GM04503 (cell line): ENCODE results near the gene POLR3GL.
"Not testable (repeated sequence)": the region's sequence is repeated elsewhere in the genome, so short reads cannot be mapped to it uniquely, and the experiment has no call there.

ENCODE experiments used
- DNase-seq: peaks from one replicate; pipeline ENCODE4 v3.0.0-alpha.2; 2012; ENCODE audit warnings: low read depth

The POLR3GL gene

GRCh38 chr1:145964328-145965118 is at the start of gene POLR3GL, which contains the start of gene ANKRD34A:
TSS of gene POLR3GL (plus strand) at chr1:145964690. CDS start at chr1:145974866, 10,176 bp downstream.
TSS of gene ANKRD34A (minus strand) at chr1:145964575. CDS start at chr1:145961759, 2,816 bp downstream.
- peak; percentile 65 for DNase-seq

GRCh38 chr1:145916745-145917144 is 47.7 kb upstream of the POLR3GL start:
- no peak for DNase-seq

GRCh38 chr1:145917595-145917994 is 46.9 kb upstream of the POLR3GL start:
- no peak for DNase-seq

DNA sequence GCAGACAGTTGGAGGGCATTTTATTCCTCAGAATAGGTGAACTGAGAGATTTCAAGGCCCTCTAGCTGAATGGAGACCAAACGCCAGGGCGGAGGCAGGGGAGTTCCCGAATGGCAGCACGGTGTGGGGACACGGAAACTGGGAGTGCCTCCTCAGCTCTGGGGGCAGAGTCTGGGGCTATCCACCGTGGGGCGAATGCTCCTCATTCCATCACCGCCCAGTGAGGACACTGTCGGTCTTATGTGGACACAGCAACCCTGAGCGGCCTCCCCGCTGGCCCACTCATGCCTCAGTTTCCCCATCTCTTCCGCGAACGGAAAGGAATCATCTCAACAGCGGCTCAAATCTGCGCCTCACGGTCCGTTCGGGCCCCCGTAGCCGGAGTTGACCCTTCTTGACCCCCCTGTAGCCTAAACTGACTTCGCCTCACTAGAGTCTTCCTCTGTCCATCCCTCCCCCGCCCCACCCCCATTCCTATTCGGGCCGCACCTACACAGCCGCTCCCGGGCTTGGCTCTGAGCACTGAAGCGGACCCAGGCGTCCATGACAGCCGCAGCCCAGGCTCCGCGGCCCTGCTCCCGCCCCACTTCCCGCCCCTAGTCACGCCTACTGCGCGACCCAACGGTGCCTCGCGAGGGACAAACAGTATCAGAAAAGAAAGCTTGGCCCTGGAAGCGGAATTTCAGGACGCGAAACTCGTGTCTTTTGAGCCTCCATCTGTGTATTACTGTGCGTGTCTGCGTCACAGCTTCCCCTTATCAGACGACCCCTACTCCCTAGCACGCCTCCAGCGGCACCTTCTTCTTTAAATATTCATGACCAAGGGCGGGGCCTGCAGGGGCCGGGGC is 46.1 kb upstream of the POLR3GL start, which contains the start of gene PEX11B:
Gene PEX11B, minus strand, starts transcription at position 574 of the 848 bp plus-strand sequence. Its CDS starts 29 bp downstream, at position 545.
- peak; percentile 67 for DNase-seq

- no peak for DNase-seq
Observed at GRCh38 chr1:145918992-145919939, 45.2 kb upstream of the POLR3GL start.

DNA sequence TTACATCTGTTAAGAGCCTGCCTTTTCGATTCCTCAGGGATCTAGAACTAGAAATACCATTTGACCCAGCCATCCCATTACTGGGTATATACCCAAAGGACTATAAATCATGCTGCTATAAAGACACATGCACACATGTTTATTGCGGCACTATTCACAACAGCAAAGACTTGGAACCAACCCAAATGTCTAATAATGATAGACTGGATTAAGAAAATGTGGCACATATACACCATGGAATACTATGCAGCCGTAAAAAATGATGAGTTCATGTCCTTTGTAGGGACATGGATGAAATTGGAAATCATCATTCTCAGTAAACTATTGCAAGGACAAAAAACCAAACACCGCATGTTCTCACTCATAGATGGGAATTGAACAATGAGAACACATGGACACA is 44.2 kb upstream of the POLR3GL start:
- DNase-seq = not testable (repeated sequence)

DNA sequence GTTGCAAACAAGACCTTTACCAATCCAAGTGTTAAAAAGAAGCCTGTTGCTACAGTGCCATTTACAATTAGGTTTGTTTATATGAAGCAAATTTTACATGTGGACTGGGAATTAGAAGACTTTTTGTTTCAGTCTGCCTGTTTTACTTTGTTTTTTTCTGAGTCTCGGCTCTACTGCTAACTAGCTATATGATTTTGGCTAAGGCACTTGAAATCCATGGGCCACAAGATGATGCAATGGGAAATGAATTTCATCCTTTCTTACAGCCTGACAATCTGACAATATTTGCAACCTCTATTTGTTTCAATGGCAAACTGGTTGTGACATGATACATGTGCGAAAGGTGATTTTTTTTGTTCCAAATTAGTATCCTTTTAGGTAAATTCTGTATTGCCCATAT is 42.2 kb upstream of the POLR3GL start:
- DNase-seq = no peak

- no peak for DNase-seq
Observed at GRCh38 chr1:145926686-145927062, 37.8 kb upstream of the POLR3GL start.

DNA sequence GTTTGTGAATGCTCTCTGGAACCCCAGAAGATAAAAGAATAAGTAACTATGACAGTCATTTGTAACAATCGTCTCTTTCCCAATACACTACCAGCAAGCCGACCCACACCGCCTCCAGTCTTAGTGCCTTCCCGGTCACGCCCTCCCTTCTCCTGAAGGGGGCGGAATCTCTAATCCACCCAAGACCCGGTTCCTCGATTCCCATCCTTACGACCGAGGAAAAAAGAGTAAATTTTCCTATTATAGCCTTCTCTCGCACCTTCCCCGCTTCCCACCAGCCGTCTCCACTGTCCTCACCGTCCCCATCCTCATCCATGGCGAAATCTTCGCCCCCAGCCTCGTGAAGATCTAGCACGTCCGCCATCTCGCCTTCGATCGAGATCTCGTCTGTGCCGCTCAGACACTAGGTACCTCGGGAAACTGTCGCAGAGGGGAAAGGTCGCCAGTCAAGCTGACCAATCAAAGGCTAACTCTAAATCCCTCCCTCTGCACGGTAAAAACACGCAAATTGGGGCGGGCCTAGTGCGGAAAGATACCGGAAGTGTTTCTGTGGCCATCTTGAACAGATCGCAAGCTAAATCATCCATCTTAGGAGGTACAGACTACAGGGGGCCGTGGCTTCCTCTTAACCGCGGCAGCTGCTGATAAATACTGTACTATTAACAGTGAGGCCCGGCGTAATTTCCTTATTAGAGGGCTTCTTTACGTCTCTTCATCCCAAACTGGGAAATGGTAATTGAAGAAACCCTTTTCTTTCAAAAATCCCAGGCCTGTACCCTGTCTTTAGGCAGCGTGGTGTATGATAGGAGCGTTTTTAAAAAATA is 37.2 kb upstream of the POLR3GL start, which contains the start of gene RBM8A:
Gene RBM8A, minus strand, starts transcription at position 422 of the 824 bp plus-strand sequence. Its CDS starts 58 bp downstream, at position 364.
- peak; percentile 95 for DNase-seq

- DNase-seq = no peak
Observed at GRCh38 chr1:145927916-145928643, 36.4 kb upstream of the POLR3GL start.

GRCh38 chr1:145932522-145933009 is 31.9 kb upstream of the POLR3GL start:
- not testable (repeated sequence) for DNase-seq

DNA sequence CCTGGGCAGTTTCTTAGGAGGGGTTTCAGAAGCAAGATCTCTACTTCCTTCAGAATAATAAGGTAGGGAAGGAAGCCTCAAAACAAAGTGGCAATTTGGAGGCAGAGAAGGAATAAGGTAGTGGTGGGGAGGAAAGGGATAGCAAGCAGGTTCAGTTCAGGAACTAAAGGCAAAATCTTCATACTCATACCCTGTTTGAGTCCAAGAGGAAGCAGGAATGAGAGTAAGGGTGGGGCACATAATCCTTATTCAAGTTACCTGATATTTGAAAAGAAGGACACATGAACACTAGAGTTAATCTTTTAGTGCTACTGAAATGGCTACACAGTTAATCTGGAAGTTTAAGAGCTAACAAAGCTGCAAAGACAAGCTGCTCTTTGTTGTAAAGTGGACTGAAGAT is 28.8 kb upstream of the POLR3GL start:
- DNase-seq = no peak

DNA sequence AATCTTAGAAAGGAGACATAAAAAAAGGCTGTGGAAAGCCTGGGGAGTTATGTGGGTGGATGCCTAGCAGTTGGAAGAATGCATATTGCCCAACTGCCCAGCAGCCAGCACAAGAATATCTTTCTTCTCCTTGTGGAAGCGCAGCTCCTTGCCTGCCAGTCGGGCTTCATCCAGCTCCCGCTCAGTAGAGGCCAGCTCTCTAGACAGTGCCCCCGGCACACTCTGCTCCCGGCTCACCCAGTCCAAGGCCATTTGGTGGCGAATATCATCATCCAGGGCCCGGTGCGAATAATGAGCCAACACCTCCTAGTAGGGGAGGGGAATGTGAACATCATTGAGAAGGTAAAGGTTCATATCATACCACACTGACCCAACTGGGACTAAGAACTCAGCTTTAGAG is 28.2 kb upstream of the POLR3GL start:
- DNase-seq = no peak

DNA sequence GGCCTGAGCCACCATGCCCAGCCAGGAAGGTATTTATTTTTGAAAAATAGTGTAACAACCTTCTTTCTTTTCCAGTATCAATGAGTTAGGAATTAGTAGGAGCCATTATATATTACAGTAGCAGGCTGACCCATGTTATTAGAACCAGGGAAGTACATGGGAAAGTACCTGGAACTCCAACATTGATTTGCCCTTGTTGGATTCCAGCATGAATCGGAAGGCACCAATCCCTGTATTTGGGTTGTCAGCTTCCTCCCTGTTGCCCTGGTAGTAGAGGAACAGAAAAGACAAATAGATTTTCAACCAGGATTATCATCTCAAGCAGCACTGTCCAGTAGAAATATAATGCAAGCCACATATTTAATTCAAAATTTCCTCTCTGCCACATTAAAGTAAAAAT is 27.1 kb upstream of the POLR3GL start:
- no peak for DNase-seq

DNA sequence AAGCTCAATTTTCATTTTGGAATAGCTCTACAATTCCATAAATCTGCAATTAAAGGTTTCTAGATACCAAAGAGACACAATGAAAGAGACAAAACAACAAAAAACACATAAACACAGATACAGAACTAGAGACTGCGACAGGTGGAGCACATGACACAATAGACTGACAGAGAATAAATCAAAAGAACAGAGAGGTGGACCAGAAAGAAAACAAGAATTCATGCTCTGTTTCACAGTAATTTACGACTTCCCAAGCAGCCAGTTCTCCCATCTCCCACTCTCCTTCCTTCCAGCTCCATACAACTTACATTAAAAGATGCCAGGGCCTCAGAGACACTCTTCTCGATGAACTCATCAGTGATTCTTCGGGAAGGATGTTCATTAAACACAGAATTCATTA is 22.1 kb upstream of the POLR3GL start:
- no peak for DNase-seq

- DNase-seq = no peak
Observed at GRCh38 chr1:145942871-145943270, 21.6 kb upstream of the POLR3GL start.

DNA sequence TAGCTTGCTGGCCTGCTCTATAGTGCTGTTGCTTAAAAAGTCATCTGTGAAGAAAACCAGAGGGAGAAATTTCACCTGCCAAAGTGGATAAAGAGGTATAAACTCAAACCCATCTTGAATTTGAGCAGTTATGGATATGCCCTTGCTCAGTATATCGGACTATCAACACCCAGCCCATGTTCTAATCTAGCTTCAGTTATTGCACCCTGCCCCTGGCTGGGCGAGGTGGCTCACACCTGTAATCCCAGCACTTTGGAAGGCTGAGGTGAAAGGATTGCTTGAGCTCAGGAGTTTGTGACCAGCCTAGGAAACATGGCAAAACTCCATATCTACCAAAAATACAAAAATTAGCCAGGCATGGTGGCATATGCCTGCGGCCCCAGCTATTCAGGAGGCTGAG is 20.0 kb upstream of the POLR3GL start:
- no peak for DNase-seq

DNA sequence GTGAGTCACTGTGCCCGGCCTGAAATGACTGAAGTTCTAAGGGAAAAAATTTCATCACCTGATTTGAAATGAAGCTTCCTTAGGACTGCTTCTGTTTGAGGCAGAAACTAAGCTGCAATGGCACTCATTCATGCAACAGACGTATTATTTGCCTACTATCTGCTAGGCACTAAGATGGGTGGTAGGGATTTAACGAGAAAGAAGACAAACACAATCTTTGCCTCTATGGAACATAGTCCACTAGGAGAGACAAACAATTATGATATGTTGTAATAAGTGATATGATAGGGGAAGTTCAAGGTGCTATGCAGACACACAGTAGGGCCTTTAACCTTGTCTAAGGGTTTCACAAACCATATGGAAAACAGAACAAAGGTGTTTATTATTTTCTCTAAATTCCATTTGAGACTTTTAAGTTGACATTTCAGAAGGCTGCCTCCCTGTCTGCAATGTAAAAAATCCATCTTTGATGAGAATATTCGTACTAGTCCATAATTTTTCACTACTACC is 18.0 kb upstream of the POLR3GL start:
- DNase-seq = no peak

DNA sequence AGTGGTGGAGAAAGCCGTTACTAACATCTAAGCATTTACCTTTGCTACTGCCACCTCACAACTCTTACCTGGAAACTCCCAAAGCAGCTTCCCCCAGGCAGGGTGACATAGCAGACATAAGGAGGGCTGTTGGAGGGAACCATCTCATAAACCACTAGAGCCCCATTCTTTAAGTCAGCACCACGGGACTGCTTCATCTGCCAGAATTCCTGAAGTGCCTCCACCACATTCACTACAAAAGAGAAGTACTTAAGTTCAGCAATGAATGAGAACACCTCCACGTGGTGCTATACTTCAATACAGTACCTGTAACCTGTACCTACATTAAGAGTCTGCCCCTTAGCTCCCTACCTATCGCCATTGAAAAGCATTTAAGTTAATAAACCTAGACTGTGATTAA is 16.9 kb upstream of the POLR3GL start:
- no peak for DNase-seq

GRCh38 chr1:145949219-145949618 is 15.3 kb upstream of the POLR3GL start:
- no peak for DNase-seq
